AG09309 (cell line): Measurements from ENCODE around the gene P2RX2.

Source experiments
- DNase-seq: peaks from one replicate; pipeline ENCODE4 v3.0.0-alpha.2; 2010; ENCODE audit warnings: low read depth
- H3K4me3 ChIP-seq: 2 replicates; pipeline ENCODE4 v1.5.1; 2011; ENCODE audit warnings: mild to moderate bottlenecking, low read depth, low read length, moderate library complexity; ENCODE audit not compliant: control insufficient read depth
- TF ChIP-seq, protein P1 (sequence below): IDR thresholded peaks from 2 replicates; pipeline ENCODE4 v1.5.1; 2011; ENCODE audit warnings: mild to moderate bottlenecking, low read depth, low read length, inconsistent platforms; ENCODE audit not compliant: insufficient read depth, control insufficient read depth; ENCODE audit errors: missing control alignments

The P2RX2 gene

DNA sequence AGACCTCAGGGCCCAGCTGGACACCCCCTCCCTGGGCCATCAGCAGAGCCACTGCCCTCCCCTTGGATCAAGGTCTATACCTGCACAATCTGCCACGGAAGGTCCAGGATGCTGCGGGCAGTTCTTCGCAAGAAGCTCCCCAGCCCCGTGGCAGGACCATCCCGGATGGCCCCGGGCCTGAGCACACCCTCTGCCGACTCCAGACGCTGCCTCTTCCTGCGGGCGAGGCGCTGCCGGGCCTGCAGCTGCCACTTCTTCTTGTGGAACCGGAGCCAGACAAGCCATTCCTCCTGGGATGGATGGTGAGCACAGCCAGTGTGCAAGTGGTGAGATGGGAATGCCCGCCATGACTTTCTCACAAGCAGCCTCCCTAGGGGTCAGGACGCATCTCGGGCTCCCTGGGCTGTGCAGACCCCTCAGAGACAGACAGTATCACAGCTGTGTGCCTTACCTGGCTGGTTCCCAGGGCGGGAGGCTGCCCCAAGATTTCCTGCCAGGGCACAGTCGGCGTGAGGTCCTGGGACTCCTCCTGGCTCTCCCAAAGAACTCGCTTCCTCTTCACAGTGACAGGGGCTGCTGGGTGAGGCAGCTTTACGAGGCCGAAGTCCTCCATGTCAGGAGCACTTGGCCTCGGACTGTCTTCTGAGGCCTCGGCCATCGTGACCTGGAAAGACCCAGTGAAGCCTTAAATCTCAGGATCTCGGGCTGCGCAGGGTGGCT, 30.8 kb downstream of the P2RX2 start:
- DNase-seq = no peak
- H3K4me3 ChIP-seq = no peak overlapping the region
- TF ChIP-seq, protein P1, sequence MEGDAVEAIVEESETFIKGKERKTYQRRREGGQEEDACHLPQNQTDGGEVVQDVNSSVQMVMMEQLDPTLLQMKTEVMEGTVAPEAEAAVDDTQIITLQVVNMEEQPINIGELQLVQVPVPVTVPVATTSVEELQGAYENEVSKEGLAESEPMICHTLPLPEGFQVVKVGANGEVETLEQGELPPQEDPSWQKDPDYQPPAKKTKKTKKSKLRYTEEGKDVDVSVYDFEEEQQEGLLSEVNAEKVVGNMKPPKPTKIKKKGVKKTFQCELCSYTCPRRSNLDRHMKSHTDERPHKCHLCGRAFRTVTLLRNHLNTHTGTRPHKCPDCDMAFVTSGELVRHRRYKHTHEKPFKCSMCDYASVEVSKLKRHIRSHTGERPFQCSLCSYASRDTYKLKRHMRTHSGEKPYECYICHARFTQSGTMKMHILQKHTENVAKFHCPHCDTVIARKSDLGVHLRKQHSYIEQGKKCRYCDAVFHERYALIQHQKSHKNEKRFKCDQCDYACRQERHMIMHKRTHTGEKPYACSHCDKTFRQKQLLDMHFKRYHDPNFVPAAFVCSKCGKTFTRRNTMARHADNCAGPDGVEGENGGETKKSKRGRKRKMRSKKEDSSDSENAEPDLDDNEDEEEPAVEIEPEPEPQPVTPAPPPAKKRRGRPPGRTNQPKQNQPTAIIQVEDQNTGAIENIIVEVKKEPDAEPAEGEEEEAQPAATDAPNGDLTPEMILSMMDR = no peak

DNA sequence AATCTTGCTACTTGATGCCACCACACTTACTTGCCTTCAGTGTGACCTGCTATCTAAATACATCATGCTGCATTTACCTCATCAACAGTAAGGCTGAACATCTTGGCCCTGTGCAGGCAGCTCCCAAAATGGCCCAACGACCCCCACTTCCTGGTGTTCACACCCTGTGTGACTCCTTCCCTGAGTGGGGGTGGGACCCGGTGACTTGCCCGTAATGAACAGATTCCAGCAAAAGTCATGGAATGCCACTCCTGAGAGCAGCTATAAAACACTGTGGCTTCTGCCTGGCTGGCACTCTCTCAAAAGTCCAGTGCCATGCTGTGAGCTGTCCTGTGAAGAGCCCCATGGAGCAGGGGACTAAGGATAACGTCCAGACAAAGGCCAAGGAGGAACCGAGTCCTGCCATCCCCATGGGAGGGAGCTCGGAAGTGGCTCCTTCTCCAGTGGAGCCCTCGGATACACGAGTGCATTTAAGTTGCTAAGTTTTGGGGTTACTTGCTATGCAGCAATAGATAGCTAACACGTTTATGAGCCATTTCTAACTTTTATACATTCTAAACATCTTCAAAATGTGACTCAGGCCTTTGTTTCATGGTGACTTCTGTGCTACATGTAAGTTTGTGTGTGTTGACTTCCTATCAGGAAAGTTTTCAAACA, 33.0 kb downstream of the P2RX2 start:
- no peak for DNase-seq
- TF ChIP-seq, protein P1 = no peak
- H3K4me3 ChIP-seq = no peak overlapping the region

DNA sequence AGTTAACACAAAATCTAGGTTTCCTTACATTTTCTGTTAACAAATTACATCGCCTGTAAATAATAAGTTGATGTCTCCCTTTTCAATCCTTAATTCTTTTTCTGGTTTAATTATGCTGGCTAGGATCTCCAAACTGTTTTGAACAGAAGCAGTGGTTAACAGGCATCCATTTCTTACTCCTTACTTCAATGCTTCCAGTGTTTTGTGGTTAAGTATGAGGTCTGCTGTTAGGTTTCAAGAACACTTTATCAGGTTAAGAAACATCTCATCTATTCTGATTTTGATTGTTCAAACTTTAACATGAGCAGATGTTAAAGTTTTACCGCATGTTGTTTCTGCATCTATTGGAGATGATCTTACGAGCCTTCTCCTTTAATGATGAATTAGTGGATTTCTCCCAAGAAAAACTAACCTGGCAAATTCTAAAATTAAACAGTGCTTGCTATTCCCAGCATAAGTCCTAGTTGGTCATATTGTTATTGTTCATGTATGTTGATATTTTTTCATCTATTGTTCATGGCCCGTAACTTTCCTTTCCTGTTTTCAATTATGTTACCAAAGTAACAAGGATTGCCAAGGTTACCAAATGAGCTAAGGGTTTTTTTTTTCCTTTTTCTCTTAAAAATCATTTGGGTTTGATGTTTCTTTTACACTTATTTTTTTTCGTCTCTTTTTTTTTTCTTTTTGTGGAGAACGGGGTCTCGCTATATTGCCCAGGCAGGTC, 35.2 kb downstream of the P2RX2 start:
- H3K4me3 ChIP-seq = no peak overlapping the region
- TF ChIP-seq, protein P1 = no peak
- DNase-seq = no peak

DNA sequence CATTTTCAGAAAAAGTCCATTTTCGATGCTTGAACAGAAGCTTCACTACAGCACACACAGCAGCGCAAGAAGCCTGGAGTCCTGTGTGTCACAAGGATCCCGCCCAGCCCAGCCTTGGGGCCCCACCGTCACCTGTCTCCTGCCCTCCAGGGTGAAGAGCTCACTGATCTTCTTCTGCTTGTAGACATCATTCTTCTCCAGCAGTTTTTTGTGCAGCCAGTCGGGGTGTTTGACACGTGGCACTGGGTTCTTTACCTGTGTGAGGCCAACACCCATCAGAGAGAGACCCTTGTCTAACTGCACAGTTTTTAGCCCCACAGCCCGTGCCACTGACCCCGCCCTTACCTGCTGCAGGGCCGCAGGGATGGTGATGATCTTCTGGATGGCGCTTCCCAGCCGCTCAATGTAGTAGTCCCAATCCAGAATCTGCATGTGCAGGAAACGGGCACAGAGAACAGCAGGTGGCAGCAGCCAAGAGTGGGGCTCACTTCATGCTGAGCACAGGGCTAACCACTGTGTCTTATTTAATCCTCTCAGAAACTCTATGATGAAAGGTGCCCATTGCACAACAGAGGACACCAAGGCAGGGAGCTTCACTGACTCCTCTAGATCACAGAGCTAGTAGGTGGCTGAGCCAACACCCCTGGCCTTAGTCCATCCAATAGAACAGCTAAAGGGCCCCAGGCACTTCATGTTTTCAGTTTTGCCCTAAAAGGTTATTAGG, 38.6 kb downstream of the P2RX2 start:
- DNase-seq = no peak

DNA sequence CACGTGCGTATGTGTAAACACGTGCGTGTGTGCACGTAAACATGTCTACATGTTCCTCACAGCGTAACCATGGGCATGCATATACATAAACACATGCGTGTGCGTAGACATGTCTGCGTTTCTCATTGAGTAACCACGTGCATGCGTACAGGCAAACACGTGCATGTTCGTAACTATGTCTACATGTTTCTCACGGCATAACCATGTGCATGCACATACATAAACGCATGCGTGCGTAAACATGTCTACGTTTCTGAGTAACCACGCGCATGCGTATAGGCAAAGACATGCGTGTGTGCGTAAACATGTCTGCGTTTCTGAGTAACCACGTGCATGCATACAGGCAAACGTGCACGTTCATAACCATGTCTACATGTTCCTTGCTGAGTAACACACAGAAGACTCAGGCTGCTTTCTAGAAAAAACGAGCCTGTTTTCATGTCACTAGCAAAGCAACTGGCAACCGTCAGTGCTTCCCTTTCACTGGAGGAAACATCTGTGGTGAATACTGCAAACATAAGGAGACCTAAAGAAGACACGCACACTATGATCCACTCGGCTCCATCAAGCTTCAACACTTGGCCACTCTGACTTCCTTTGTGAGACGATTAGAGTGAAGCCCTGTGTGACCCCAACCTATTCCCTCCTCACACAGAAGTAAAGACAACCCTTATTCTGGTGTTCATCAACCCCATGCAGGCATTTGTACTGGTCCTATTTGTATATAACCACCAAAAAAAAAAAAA, 39.7 kb downstream of the P2RX2 start:
- H3K4me3 ChIP-seq = no peak overlapping the region
- DNase-seq = no peak
- TF ChIP-seq, protein P1 = no peak

More for the DNA sequence above, 38.6 kb downstream of the P2RX2 start:
- TF ChIP-seq, protein P1 = no peak
- H3K4me3 ChIP-seq = no peak overlapping the region

DNA sequence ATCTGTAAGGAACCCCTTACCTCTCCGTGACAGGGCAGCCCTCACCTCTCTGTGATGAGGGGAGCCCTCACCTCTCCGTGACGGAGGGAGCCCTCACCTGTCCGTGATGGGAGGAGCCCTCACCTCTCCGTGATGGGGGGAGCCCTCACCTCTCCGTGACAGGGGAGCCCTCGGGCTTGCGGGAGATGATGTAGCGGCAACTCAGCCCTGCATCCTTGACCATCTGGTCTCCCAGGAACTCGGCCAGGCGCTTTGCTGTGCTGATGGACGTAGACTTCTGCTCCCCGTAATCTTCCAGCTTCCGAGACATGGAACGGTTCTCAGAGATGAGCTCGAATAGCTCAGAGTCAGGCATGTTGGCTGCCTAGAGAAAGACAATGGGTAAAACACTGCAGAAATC, 40.6 kb downstream of the P2RX2 start:
- no peak overlapping the region for H3K4me3 ChIP-seq
- TF ChIP-seq, protein P1 = no peak
- no peak for DNase-seq
